K562 (cell line): Measurements from ENCODE around the gene RFX3. TPM values are rescaled to one million over a fixed set of nuclear protein-coding genes. Genes with fewer than 3 reads are reported as not detected.

ENCODE experiments used
- ARID1B ChIP-seq: fragments of 450-650 bp; IDR thresholded peaks from 2 replicates; pipeline ENCODE4 v1.6.1; 2016; ENCODE audit warnings: antibody characterized with exemption, mild to moderate bottlenecking, inconsistent platforms
- EP400 ChIP-seq: fragments of 450-650 bp; IDR thresholded peaks from 2 replicates; pipeline ENCODE4 v1.6.1; 2017; ENCODE audit warnings: antibody characterized with exemption, mild to moderate bottlenecking, moderate library complexity
- ETV1 ChIP-seq: fragments of 450-650 bp; conservative IDR thresholded peaks from 2 replicates; pipeline ENCODE4 v1.6.1; 2016; ENCODE audit warnings: missing genetic modification characterization, control low read depth, low read depth, missing compliant biosample characterization
- FOXM1 ChIP-seq, 2 experiments: fragments of 450-650 bp in 1 of 2; sonication (generic) in 1 of 2; formaldehyde crosslinking in 1 of 2; IDR thresholded peaks; 2 replicates each; pipeline versions ENCODE4 v1.6.1 to v1.9.0; 2017 to 2022; ENCODE audit warnings: low read depth in 2 of 2, mild to moderate bottlenecking in 2 of 2, missing genetic modification reagents in 1 of 2, moderate library complexity in 1 of 2
- GABPA ChIP-seq: fragments of 200-800 bp; sonication (Bioruptor generic); conservative IDR thresholded peaks from 2 replicates; pipeline ENCODE4 v1.6.1; 2016; ENCODE audit warnings: low read depth, missing genetic modification characterization, missing compliant biosample characterization
- MAFF ChIP-seq: IDR thresholded peaks from 2 replicates; pipeline ENCODE4 v1.6.1; 2012; ENCODE audit warnings: low read length, improper control_type of control experiment
- MED1 ChIP-seq: sonication (generic); formaldehyde crosslinking; IDR thresholded peaks from 2 replicates; pipeline ENCODE4 v1.8.1; 2023; ENCODE audit warnings: missing genetic modification reagents, borderline replicate concordance
- MYBL2 ChIP-seq, 2 experiments: fragments of 450-650 bp in 1 of 2; sonication (generic) in 1 of 2; formaldehyde crosslinking in 1 of 2; IDR thresholded peaks; 2 replicates each; pipeline versions ENCODE4 v1.6.1 to v1.8.1; 2017 to 2022; ENCODE audit warnings: borderline replicate concordance in 1 of 2, inconsistent platforms in 1 of 2, low read depth in 1 of 2, mild to moderate bottlenecking in 1 of 2, missing genetic modification reagents in 1 of 2, moderate library complexity in 1 of 2
- NCOA1 ChIP-seq: fragments of 450-650 bp; IDR thresholded peaks from 2 replicates; pipeline ENCODE4 v1.6.1; 2016; ENCODE audit warnings: low read depth
- NR2C2 ChIP-seq, 2 experiments: fragments of 200-800 bp in 1 of 2; sonication (Bioruptor generic) in 1 of 2; sonication (generic) in 1 of 2; formaldehyde crosslinking in 1 of 2; IDR thresholded peaks; 2 replicates each; pipeline versions ENCODE4 v1.6.1 to v1.8.0; 2016 to 2022; ENCODE audit warnings: mild to moderate bottlenecking in 1 of 2, missing compliant biosample characterization in 1 of 2, missing genetic modification characterization in 1 of 2, missing genetic modification reagents in 1 of 2
- PHB ChIP-seq: fragments of 250-450 bp; sonication (Bioruptor Pico); IDR thresholded peaks from 2 replicates; pipeline ENCODE4 v1.5.0; 2021
- POLR2A ChIP-seq: fragments of 450-650 bp; conservative IDR thresholded peaks from 2 replicates; pipeline ENCODE4 v1.6.1; 2016
- POLR3G ChIP-seq: IDR thresholded peaks from 2 replicates; pipeline ENCODE4 v1.6.1; 2011; ENCODE audit not compliant: insufficient read length, insufficient replicate concordance; ENCODE audit errors: extremely low read depth
- SRSF3 ChIP-seq: fragments of 200-400 bp; formaldehyde crosslinking; IDR thresholded peaks from 2 replicates; pipeline ENCODE4 v1.6.1; 2016; ENCODE audit warnings: mild to moderate bottlenecking, low read length, moderate library complexity; ENCODE audit not compliant: insufficient read depth
- SRSF7 ChIP-seq: fragments of 200-400 bp; formaldehyde crosslinking; optimal IDR thresholded peaks from 2 replicates; pipeline ENCODE3; 2017; ENCODE audit warnings: mild to moderate bottlenecking, low read depth, low read length
- SUPT5H ChIP-seq: fragments of 450-650 bp; IDR thresholded peaks from 2 replicates; pipeline ENCODE4 v1.6.1; 2016
- TAF9B ChIP-seq: fragments of 450-650 bp; IDR thresholded peaks from 2 replicates; pipeline ENCODE4 v1.6.1; 2018; ENCODE audit warnings: mild to moderate bottlenecking; ENCODE audit not compliant: partially characterized antibody
- ZNF143 ChIP-seq: sonication (generic); formaldehyde crosslinking; IDR thresholded peaks from 2 replicates; pipeline ENCODE4 v1.9.0; 2022; ENCODE audit warnings: mild to moderate bottlenecking, missing genetic modification reagents
- ZNF184 ChIP-seq: sonication (generic); formaldehyde crosslinking; IDR thresholded peaks from 2 replicates; pipeline ENCODE4 v1.5.0; 2020; ENCODE audit warnings: missing genetic modification reagents
- ZNF696 ChIP-seq: fragments of 250-450 bp; sonication (Bioruptor Pico); conservative IDR thresholded peaks from 2 replicates; pipeline ENCODE4 v1.4.0; 2020; ENCODE audit warnings: mild to moderate bottlenecking, moderate library complexity
- ZNF766 ChIP-seq: fragments of 200-800 bp; sonication (Bioruptor generic); conservative IDR thresholded peaks from 2 replicates; pipeline ENCODE4 v1.6.1; 2016; ENCODE audit warnings: missing genetic modification characterization, missing compliant biosample characterization
- polyA plus RNA-seq, 8 experiments: library from polyadenylated mRNA; depleted of rRNA in 4 of 8; stranded (reverse) in 5 of 8; unstranded in 3 of 8; fragments of >200 nt; fragmentation: Nextera tagmentation in 2 of 8; fragmentation: Illumina TruSeq in 1 of 8; extraction: Ambion mirVana in 2 of 8; extraction: Trizol in 1 of 8; gene quantifications; 2 replicates each; pipeline versions ENCODE4 v1.2.1 to v1.2.3, GENCODE V29; 2011 to 2014; ENCODE audit warnings: inconsistent platforms in 1 of 8, missing spikeins in 1 of 8
- total RNA-seq, 7 experiments: library from RNA; depleted of rRNA in 6 of 7; stranded (reverse); fragments of >200 nt in 6 of 7; fragmentation: Illumina TruSeq in 2 of 7; extraction: Trizol in 2 of 7; gene quantifications; 2 replicates each; pipeline versions ENCODE4 v1.2.1 to v1.2.3, GENCODE V29; 2011 to 2021; ENCODE audit warnings: low replicate concordance in 1 of 7
- TF ChIP-seq, protein P1 (sequence below): fragments of 150-350 bp; conservative IDR thresholded peaks from 2 replicates; pipeline ENCODE4 v1.6.1; 2014; ENCODE audit warnings: low read length
- TF ChIP-seq, protein P2 (sequence below): fragments of 450-650 bp; conservative IDR thresholded peaks from 2 replicates; pipeline ENCODE4 v1.6.1; 2016; ENCODE audit warnings: missing genetic modification characterization, low read depth, mild to moderate bottlenecking, control low read depth, missing compliant biosample characterization
- TF ChIP-seq, protein P3 (sequence below): sonication (generic); formaldehyde crosslinking; IDR thresholded peaks from 2 replicates; pipeline ENCODE4 v1.4.0; 2020; ENCODE audit warnings: mild to moderate bottlenecking, missing genetic modification reagents

RFX3 gene
- total and polyA plus RNA-seq, 9 of the 15 experiments (the other 6 are each of a cell fraction or from before 2014, with no cell fraction given): 0.86 to 4.9 (median 2.0) TPM

DNA sequence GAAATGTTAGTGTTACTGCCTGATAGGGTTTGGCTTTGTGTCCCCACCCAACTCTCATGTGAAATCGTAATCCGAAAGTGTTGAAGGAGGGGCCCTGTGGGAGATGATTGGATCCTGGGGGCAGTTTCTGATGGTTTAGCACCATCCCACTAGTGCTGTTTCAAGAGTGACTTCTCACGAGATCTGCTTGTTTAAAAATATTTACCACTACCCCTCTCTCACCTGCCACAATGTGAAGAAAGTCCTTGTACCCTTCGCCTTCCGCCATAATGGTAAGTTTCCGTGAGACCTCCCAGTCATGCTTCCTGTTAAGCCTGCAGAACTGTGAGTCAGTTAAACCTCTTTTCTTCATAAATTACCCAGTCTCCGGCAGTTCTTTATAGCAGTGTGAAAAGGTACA, 2.6 kb upstream of the RFX3 start (continued):
- TF ChIP-seq, protein P1, sequence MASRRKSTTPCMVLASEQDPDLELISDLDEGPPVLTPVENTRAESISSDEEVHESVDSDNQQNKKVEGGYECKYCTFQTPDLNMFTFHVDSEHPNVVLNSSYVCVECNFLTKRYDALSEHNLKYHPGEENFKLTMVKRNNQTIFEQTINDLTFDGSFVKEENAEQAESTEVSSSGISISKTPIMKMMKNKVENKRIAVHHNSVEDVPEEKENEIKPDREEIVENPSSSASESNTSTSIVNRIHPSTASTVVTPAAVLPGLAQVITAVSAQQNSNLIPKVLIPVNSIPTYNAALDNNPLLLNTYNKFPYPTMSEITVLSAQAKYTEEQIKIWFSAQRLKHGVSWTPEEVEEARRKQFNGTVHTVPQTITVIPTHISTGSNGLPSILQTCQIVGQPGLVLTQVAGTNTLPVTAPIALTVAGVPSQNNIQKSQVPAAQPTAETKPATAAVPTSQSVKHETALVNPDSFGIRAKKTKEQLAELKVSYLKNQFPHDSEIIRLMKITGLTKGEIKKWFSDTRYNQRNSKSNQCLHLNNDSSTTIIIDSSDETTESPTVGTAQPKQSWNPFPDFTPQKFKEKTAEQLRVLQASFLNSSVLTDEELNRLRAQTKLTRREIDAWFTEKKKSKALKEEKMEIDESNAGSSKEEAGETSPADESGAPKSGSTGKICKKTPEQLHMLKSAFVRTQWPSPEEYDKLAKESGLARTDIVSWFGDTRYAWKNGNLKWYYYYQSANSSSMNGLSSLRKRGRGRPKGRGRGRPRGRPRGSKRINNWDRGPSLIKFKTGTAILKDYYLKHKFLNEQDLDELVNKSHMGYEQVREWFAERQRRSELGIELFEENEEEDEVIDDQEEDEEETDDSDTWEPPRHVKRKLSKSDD: no peak
- no peak for TF ChIP-seq ZNF143 (CRISPR knock-in tag)
- no peak for TF ChIP-seq SRSF7
- 0 out of 2 replicates have a peak, but pooled peaks have one; percentile 18 for TF ChIP-seq ARID1B
- TF ChIP-seq MYBL2 (IDR thresholded peaks at IDR 0.05; ENCODE audit: low read depth): peak; percentile 76
- no peak for TF ChIP-seq MYBL2 (CRISPR knock-in tag; IDR thresholded peaks at IDR 0.05; ENCODE audit: borderline replicate concordance)
- peak; percentile 24; the same call in 1 of the 2 replicates for TF ChIP-seq GABPA (tag)
- TF ChIP-seq ZNF766: peak; percentile 98
- no peak for TF ChIP-seq MAFF
- TF ChIP-seq, protein P2, sequence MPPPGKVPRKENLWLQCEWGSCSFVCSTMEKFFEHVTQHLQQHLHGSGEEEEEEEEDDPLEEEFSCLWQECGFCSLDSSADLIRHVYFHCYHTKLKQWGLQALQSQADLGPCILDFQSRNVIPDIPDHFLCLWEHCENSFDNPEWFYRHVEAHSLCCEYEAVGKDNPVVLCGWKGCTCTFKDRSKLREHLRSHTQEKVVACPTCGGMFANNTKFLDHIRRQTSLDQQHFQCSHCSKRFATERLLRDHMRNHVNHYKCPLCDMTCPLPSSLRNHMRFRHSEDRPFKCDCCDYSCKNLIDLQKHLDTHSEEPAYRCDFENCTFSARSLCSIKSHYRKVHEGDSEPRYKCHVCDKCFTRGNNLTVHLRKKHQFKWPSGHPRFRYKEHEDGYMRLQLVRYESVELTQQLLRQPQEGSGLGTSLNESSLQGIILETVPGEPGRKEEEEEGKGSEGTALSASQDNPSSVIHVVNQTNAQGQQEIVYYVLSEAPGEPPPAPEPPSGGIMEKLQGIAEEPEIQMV (tag): no peak
- 0 out of 2 replicates have a peak, but pooled peaks have one; percentile 40 for TF ChIP-seq SUPT5H
- TF ChIP-seq EP400: peak; percentile 36; the same call in 1 of the 2 replicates
- no peak for TF ChIP-seq NR2C2 (CRISPR knock-in tag; IDR thresholded peaks at IDR 0.05)
- no peak for TF ChIP-seq NR2C2 (tag; IDR thresholded peaks at IDR 0.05)
- no peak for TF ChIP-seq NCOA1
- no peak for TF ChIP-seq PHB (CRISPR knock-in tag)
- no peak for TF ChIP-seq ZNF696
- peak; percentile 65 for TF ChIP-seq POLR2A
- peak; percentile 44 for TF ChIP-seq TAF9B
- no peak for TF ChIP-seq SRSF3
- no peak for TF ChIP-seq POLR3G
- peak; percentile 64; the same call in 1 of the 2 replicates for TF ChIP-seq FOXM1 (IDR thresholded peaks at IDR 0.05; ENCODE audit: low read depth)
- TF ChIP-seq FOXM1 (CRISPR knock-in tag; IDR thresholded peaks at IDR 0.05; ENCODE audit: low read depth): no peak
- TF ChIP-seq, protein P3, sequence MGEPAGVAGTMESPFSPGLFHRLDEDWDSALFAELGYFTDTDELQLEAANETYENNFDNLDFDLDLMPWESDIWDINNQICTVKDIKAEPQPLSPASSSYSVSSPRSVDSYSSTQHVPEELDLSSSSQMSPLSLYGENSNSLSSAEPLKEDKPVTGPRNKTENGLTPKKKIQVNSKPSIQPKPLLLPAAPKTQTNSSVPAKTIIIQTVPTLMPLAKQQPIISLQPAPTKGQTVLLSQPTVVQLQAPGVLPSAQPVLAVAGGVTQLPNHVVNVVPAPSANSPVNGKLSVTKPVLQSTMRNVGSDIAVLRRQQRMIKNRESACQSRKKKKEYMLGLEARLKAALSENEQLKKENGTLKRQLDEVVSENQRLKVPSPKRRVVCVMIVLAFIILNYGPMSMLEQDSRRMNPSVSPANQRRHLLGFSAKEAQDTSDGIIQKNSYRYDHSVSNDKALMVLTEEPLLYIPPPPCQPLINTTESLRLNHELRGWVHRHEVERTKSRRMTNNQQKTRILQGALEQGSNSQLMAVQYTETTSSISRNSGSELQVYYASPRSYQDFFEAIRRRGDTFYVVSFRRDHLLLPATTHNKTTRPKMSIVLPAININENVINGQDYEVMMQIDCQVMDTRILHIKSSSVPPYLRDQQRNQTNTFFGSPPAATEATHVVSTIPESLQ (CRISPR knock-in tag): no peak
- peak; percentile 45 for TF ChIP-seq ETV1 (tag)
- no peak for TF ChIP-seq MED1 (CRISPR knock-in tag)
- TF ChIP-seq ZNF184 (CRISPR knock-in tag): no peak
